GM18858 (cell line): ENCODE results near the gene SLCO3A1.
A peak's percentile ranks its signal among the peaks of the same experiment; 100 is the strongest.

ENCODE experiments used
- ATAC-seq: cut with Tn5 transposase; IDR thresholded peaks from one replicate; pipeline ENCODE4 v1.9.1; 2021; ENCODE audit not compliant: unreplicated experiment

Gene SLCO3A1

DNA sequence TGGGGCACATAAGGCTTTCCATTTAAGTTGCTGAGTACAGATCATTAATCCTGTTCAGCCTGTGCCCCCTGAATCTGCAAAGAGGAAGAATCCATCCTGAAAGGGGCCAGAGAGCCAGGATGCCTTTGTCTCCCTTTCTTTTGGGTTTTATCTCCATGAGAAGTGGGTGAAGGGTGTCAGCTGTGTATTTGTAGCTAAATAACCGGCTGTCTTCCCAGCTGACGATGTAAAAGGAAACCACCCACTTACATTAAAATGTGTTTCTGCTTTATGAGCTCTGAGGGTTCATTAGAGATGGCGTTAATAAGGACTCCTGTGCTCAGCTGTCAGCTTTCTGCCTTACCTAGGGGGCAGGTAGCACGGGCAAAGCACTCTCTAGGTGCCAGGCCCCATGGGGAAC lies 83.4 kb downstream of the SLCO3A1 start:
- no peak for ATAC-seq

DNA sequence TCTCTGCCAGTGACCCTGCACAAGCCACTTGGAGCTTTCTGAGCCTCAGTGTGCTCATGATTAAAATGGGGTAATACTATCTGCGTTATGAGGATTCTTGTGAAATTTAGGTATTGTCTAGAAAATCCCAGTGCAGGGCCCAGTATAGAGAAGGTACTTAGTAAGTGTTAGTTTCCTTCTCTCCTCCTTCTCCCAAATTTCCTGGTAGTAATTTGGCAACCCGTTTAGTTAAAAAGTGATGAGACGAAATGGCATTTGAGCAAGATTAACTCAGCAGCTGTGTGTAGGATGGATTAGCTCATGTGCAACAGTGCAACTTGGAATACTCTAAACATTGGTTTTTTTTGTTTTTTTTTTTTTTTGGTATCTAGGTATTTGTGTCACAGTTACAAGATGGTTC lies 84.6 kb downstream of the SLCO3A1 start:
- no peak for ATAC-seq

DNA sequence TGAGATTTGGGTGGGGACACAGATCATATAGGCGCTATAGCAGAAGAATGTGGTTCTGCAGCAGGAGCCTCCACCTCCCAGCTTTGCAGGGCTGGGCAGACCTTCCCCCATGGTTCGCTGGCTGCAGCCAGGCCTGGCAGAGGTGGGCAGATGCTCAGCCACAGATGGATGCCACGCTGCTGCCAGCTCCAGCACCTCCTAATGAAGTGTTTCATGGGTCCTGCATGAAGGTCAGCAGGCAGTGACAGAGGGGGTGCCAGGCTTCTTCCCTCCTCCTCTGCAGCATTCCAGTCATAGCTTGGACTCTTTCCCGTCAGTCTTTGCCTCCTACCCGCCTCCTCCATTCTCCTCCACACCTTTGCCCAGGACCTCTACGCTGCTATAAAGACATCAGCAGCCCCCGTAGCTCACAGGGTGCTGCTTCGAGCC lies 85.9 kb downstream of the SLCO3A1 start:
- ATAC-seq: no peak

DNA sequence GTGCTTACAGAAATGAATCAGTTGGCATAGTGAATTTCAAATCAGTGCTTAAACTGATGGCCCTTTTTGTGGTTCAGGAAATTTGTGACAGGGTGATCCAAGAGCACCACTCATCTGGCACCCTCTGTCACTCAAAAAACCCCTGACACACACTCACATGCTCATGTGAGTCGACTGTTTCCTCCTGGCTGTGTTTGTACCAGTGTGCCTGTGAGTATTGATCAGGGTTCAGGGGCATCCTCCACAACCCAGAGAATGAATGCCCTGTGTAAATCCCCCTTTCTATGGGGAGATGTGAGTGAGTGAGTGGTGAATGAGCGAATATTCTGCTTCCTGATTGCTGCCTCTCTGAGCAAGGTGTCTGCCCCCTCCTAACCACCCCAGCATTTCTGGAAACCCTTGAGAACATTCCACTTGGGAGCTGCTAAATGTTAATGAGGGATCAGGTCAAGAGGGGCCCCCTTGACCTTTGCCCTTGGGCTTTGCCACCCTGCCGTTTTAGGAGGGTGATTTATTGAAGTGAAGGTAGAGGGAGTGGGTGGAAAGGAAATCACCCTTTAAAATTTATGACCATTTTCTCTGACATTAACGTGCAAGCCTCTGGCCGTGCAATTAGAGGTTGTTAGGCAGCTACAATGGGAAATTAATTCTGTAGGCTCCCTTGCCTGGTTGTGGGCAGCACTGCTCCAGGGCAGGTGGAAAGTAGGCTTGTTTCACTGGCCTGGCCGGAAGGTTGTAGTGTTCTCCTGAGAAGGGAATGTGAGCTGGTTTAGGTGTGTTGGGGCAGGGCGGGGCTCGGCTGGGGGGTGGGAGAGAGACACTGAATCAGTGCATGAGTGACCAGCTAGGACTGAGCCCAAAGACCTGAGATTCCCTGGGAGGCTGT lies 87.2 kb downstream of the SLCO3A1 start:
- ATAC-seq: no peak

DNA sequence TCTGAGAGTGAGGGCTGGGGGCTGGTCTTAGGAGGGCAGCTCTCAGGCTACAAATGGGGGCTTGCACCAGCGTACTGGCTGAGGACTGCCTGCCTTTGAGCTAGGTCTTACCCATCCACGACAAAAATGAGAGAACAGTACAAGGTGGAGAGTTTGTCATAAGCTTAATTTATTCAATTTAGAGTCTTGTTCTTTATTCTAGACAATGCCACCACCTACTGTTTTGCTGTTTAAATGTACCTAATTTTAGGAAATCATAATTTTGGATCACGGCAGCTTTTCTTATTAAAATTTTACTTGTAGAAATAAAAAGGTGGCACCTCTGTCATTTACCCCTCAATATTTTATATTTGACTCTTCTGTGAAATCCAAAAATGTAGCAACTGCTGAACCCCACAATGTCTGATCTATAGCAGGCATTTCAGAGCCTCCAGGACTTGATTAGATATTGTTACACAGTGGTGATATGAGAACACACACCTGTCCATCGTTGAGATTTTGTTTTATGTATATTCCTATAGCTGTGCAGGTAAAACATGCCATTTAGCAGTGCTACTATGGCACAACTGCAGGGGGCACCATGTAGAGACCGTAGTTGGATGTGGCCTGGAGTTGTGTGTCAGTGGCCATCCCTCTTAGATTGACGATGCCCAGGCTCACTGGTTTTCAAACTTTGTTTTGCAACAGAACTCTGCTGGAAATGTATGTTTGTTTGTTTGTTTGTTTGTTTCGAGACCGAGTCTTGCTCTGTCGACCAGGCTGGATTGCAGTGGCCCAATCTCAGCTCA lies 88.6 kb downstream of the SLCO3A1 start:
- ATAC-seq: no peak

DNA sequence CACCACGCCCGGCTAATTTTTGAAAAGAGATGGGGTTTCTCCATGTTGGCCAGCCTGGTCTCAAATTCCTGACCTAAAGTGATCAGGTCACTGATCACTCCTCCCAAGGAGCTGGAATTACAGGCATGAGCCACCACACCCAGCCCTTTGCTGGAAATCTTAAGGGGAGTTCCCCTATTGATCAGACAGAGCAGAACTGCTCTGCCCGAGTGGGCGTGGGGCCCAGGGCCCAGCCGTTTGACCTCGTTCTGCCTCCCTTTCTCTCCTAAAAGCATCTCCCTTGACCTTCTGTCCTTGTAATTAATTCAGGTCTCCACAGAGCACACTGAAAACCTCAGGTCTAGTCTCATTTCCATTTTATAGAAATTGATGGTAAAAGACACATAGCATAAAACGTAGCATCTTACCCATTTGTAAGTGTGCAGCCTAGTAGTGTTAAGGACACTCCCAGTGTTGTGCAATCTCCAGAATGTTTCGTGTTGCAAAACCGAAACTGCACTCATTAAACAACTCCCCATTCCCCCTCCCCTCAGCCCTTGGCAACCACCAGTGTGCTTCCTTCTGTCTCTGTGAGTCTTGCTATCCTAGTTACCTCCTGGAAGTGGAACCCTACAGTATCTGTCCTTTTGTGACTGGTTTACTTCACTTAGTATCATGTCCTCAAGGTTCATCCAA lies 89.3 kb downstream of the SLCO3A1 start:
- ATAC-seq: peak; percentile 51

DNA sequence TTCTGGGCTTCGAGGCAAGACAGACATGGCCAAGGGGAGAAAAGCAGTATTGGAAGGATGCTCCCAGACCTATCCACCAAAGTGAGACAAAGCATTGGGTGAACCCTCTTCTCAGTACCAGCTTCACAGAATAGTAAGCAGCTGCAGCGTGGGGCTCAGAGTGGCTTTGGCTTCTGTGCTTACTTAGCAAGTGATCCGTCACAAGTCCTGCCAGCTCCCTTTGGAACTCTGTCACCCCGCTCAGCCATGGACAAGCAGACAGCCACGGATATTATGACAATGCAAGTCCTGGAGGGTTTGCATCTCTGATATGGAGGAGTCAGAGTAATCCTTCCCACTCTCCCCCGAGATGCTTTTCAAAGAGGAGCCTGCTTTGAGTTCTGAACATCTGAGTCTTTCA lies 90.8 kb downstream of the SLCO3A1 start:
- no peak for ATAC-seq

DNA sequence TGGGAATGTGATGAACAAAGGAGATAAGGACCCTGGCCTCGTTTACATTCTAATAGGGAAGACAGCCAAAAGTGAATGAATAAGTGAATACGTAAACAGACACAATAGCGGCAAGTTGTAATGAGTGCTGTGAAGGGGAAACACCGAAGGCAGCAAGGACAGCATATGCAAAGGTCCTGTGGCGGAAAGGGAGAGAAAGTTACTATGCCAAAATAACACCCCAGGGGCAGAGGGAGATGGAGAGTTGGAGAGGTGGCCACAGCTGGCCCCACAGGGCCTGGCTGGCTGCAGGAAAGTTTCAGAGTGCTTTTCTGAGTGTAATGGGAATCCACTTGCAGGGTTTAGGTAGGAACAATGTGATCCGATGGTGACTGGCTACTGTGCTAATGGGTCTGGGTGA lies 91.9 kb downstream of the SLCO3A1 start:
- ATAC-seq: no peak

DNA sequence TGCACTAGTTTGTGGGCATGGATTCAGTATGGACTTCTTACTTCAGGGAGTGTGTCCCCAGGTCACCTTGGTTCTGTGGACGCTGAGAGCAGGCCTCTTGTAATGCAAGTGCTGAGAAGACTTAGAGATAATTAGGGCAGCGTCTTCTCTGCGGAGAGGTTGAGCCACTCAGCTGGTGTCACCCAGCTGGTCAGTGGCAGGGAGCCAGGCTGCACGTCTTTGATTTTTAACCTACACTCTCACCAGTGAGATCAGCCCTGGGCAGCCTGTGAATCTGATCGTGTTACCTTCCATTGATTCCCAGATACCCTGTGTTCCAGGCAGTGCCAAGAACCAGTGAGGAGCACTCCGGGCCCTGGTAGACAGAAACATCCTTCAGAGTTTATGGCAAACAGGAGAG lies 92.6 kb downstream of the SLCO3A1 start:
- no peak for ATAC-seq

DNA sequence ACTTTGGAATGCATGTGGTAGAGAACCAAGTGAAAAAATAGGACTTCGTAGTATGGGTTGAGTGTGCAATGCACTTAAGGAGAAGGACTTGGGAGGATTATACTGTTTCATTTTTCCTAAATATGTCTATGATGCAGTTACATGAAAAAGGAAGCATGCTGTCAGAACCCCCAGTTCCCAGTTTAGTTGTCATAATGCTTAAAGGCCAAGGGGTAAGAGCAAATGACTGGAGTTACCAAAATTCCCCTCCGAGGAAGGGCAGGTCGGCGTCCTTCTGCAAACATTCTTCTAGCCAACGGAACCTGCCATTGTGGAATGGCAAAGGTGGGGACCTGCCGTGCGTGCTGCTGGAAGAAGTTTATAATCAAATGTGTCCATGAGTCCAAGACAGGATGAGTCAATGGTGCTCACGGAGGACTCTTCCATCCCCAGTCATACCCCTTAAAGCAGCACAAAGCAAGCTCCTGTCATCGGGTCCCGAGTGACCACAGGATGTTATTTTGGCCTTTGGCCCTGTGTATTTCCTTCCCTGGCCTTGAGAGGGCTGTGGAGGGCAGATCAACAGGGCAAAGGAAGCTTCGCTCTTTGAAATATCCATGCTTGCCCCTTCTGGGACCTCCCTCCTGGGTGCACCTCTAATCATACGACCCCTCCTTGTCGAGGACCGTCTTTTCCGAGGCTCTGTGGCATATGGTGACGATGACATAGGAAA lies 93.2 kb downstream of the SLCO3A1 start:
- ATAC-seq: no peak

DNA sequence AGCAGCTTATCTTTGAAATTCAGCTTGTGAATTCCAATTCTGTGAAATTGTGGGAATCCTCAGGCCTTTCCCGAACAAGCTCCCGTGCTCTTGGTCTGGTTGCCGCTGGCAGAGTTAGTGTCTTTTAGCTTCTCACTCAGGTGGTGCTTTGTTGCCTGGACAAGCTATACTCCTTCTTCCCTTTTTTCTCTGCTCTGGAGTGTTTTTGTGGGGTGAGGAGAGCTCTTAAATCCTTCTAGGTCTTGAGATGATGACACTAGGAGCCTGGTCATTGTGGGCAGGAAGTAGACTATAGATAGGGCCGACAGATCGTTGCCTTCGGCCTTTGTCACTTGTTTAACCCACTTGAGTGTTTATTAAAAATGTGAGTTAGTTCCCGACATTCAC lies 93.8 kb downstream of the SLCO3A1 start:
- ATAC-seq: no peak

DNA sequence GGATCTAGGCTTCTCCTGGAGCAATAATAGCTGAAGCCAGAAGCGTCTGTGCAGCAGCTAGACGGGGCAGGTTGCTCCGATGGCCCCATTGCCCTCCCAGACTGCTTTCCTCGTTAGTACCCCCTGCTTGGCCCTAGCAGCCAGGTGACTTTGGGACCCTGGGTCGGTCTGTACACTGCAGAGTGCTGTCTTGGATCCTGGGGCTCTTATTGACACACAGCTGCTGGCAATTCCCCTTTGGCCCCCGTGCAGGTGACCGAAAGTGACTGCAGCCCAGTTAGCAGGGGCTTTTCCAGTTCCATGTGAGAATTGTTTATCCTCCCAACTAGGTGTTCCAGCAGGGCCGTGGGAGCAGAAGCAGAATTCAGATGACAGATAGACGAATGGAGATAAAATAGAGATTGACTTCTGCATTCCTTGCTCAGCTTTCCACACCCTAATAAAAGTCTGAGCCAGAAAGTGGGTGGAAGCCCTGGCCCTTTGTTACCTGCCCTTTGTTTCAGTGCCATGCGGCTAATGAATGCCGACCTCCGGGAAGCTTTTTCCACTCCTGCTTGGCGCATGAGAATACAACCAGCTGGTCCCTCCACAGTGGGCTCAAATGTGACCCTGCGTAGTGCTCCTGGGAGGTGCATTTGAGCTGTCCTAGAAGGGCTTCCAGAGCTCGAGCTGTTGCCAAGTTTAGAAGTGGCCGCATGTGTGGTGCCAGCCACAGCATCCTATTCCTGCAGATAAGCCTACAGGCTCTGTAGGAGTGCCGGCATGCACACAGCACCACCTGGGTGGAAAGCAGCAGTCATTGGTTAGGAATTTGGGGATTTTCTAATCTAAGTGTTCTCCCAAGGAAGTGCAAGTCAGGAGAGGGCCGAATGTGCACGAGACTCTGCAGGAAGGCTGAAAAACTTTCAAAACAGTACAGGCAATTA lies 94.4 kb downstream of the SLCO3A1 start:
- ATAC-seq: no peak

DNA sequence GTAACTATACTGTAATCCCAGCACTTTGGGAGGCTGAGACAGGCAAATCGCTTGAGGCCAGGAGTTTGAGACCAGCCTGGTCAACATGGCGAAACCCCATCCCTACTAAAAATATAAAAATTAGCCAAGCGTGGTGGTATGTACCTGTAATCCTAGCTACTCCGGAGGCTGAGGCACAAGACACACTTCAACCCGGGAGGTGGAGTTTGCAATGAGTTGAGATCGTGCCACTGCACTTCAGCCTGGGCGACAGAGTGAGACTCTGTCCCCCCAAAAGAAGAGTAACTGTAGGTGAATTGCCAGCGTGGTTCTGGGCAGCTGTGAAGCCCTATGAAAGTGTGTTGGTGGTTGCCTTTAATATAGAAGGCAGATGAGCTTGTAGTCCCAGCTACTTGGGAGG lies 95.9 kb downstream of the SLCO3A1 start:
- ATAC-seq: no peak

DNA sequence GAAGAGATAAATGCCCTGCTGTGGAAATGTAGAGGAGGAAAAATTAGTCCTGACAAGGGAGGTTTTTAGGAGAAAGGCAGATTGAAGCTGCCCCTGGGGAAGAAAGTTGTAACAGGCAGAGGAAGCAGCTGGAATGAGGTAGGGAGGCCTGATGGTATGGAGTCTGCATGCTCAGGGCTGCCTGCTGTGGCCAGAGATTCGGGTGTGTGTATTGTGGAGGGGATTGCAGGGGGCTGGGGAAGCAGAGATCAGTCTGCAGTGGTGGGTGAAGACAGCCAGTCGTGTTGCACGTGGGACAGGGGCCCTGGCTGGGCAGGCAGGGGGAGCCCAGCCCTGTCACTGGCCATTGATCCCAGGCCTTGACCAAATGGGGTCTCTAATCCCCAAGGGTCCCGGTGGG lies 96.5 kb downstream of the SLCO3A1 start:
- no peak for ATAC-seq

DNA sequence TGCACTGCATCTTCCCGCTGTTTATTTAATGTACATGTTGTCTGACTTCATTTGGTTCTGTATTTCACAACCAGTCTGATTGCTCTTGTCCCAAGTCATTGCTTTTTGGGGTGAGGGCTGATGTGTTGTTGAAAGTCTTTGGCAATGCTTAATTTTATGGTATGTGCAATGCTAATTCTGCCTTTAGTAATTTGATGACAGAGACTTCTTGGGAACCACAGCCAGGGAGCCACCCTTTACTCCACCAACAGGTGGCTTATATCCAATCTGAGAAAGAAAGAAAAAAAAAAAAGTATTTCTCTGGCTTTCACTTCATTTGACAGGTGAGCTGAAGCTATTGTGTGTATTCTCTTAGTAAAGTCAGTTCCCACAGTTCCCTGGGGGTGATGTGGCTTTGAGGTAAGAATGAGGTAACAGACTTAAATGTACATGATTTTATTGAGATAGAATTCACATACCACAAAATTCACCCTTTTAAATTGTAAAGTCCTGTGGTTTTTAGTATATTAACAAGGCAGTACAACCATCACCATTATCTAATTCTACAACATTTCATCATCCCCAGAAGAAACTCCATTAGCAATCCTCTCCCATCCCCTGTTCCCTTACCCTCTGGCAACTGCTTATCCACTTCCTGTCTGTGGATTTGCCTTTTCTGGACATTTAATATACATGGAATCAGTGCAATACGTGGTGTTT lies 97.3 kb downstream of the SLCO3A1 start:
- no peak for ATAC-seq

DNA sequence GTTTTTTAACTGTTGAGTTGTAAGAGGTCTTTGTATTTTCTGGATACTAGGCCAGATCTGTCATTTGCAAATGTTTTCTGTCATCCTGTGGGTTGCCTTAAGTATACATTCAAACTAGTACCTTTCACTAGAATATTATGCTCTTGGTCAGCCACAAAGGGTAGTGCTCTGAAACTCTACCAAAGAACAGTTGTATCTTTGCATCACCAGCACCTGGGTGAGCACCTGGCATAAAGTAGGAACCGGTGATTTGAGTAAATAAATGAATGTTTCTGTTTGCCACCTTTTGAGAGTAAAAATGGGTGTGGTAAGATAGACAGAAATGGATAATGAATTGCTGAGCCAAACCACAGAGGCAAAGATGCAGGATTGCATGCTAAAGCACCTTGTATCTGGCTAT lies 98.7 kb downstream of the SLCO3A1 start:
- ATAC-seq: no peak

DNA sequence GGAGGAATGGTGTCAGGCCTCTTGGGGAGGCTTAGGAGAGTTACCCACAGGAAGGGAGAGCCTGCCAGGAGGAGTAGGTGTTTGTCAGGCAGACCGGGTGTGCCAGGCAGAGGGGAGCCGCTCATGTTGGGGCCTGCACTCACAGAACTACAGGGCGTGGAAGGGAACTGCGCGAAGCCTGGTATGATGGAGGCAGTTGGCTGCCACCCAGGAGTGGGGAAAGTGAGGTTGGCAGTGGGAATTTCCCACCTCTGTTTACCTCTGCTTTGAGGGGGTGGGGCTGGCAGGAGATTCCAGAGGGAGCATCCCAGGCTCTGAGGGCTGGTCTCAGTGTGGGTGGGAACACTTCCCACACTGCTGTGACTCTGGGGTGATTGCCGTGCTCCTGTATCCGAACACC lies 99.9 kb downstream of the SLCO3A1 start:
- ATAC-seq: no peak

DNA sequence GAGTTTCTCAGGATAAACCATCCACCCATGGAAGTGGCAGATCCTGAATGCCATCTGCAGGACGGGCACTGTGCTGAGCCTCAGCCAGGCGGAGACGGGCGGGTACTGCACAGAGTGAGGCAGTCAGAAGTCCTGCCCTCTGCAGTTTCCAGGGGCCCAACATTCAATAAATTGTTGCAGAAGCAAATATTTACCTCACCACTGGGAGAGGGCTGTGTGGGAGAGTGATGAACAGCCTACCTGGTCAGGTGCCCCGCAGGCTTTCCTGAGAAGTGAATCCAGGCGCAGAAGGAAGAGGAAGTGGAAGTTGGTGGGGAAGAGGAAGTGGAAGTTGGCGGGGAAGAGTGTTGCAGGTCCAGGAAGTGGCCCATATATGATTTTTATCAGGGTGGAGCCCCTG lies 100.8 kb downstream of the SLCO3A1 start:
- ATAC-seq: no peak

DNA sequence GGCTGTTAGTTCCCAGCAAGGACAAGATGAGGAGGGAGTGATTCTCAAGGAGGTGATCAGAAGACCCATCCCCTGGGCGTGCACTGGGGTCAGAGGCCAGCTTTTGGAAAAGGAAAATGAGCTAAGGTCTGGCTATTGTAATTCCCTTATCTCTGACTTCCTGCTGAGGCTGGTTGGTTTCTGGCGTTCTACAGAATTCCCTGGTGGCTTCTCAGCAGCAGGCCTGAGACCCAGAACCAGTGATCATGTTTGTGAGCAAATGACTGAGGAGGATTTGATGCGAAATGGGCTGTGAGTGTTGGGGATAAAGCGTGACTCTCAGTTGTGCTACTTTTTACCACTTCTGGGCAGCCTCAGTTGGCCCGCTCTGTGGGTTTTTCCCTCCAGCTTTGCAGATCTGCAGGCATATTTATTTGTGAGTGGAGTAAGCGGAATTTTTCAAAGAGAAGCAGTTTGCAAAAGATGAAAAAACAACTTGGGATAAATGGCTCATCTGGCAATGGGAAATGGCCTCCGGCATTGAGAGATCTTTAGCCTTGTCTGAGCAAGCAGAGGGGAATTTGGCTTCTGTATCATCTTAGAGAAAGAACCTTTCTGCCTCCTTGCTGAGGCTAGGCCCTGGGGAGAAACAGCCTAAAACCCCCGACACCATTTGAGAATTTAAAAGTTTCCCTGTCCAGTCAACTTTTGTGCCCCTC lies 102.7 kb downstream of the SLCO3A1 start:
- ATAC-seq: no peak
